ENCODE measurements around the gene SLC5A11. TPM values are rescaled to one million over a fixed set of nuclear protein-coding genes. Genes with fewer than 3 reads are reported as not detected.

Gene SLC5A11
- total RNA-seq, 3 donors from 2014 or later (not counting 1 experiment from before 2014, with no cell fraction given), result 0.20 to 0.40 TPM; not detected in 1

DNA sequence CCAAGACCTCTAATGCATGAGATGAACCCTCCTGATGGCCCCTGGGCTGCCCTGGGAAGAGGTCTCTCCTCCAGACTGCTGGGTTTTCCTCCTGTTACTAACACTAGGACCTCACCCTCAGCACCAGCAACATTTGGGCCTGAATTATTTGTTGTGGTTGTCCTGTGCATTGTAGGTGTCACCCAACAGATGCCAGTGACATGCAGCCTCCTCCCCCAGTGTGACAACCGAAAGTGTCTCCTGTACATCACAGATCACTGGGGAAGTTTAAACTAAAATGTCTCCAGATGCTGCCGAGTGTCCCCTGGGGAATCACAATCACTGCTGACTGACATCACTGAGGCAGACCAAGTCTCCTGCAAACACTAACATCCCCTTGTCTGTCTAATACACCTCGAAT, 74.8 kb downstream of the SLC5A11 start:
- Mint-ChIP-seq H3K36me3 (no peaks in the 10 kb centered on the region), H3K9me3 (no peaks in the 10 kb centered on the region), H3K27ac (peak overlapping the region; percentile 76 to 86), H3K27me3 (ENCODE audit: low read depth in 2 of 2) (no peaks in the 10 kb centered on the region), H3K4me3 (peak overlapping the region; percentile 41), H3K4me1 (peaks cover 20 to 48% of the 10 kb centered on the region in 2 donors)
- H3K27me3 ChIP-seq (ENCODE audit: control insufficient read depth, insufficient read depth, low read length), result no peaks in the 10 kb centered on the region
- WGBS (ENCODE audit: insufficient coverage), result 69% methylated on average over 3 of the region's 3 CpGs
- TF ChIP-seq CTCF (IDR thresholded peaks at IDR 0.05), result no peak
- peak; percentile 51 to 62 (median 54) for ATAC-seq
- no peak overlapping the region for H3K4me3 ChIP-seq (ENCODE audit: low read length)
- H3K9me3 ChIP-seq (ENCODE audit: control insufficient read depth, insufficient read depth, low read length), result no peaks in the 10 kb centered on the region
- peaks cover 20% of the 10 kb centered on the region for H3K4me1 ChIP-seq (ENCODE audit: control insufficient read depth, insufficient read depth, low read length)
- intact Hi-C loops (cut with micrococcal nuclease), result no loop called here
- H3K36me3 ChIP-seq (ENCODE audit: control insufficient read depth, insufficient read depth, low read length), result peaks cover 21% of the 10 kb centered on the region
- peak overlapping the region; percentile 39 for H3K27ac ChIP-seq (ENCODE audit: low read length)
- DNase-seq, result no peak

GRCh38 chr16:24921229-24921628, 75.5 kb downstream of the SLC5A11 start:
- intact Hi-C loops (cut with micrococcal nuclease), result no loop called here
- ATAC-seq (peak; percentile 80 to 92 (median 85)), DNase-seq (peak in 1 of 2 donors; percentile 40)
- Mint-ChIP-seq H3K4me1 (peaks cover 20 to 48% of the 10 kb centered on the region in 2 donors), H3K27me3 (ENCODE audit: low read depth in 2 of 2) (no peaks in the 10 kb centered on the region), H3K4me3 (peak overlapping the region; percentile 41), H3K9me3 (no peaks in the 10 kb centered on the region), H3K27ac (peak overlapping the region; percentile 76 to 86), H3K36me3 (no peaks in the 10 kb centered on the region)
- TF ChIP-seq CTCF (IDR thresholded peaks at IDR 0.05), result no peak
- 49% methylated on average over 8 of the region's 8 CpGs for WGBS (ENCODE audit: insufficient coverage)
- Histone ChIP-seq H3K27ac (ENCODE audit: low read length) (peak overlapping the region; percentile 39), H3K9me3 (ENCODE audit: control insufficient read depth, insufficient read depth, low read length) (no peaks in the 10 kb centered on the region), H3K36me3 (ENCODE audit: control insufficient read depth, insufficient read depth, low read length) (peaks cover 21% of the 10 kb centered on the region), H3K4me3 (ENCODE audit: low read length) (no peak overlapping the region), H3K4me1 (ENCODE audit: control insufficient read depth, insufficient read depth, low read length) (peaks cover 20% of the 10 kb centered on the region), H3K27me3 (ENCODE audit: control insufficient read depth, insufficient read depth, low read length) (no peaks in the 10 kb centered on the region)

- no peak overlapping the region for H3K27ac Mint-ChIP-seq
- Histone ChIP-seq H3K27ac (ENCODE audit: low read length) (no peak overlapping the region), H3K4me1 (ENCODE audit: control insufficient read depth, insufficient read depth, low read length) (peaks cover 16% of the 10 kb centered on the region), H3K9me3 (ENCODE audit: control insufficient read depth, insufficient read depth, low read length) (no peaks in the 10 kb centered on the region), H3K4me3 (ENCODE audit: low read length) (no peak overlapping the region), H3K36me3 (ENCODE audit: control insufficient read depth, insufficient read depth, low read length) (peaks cover 30% of the 10 kb centered on the region), H3K27me3 (ENCODE audit: control insufficient read depth, insufficient read depth, low read length) (no peaks in the 10 kb centered on the region)
- intact Hi-C loops (cut with micrococcal nuclease), result no loop called here
- peaks cover 20 to 30% of the 10 kb centered on the region in 2 donors for H3K4me1 Mint-ChIP-seq
- ATAC-seq (no peak), DNase-seq (no peak)
- no peaks in the 10 kb centered on the region for H3K9me3 Mint-ChIP-seq
- WGBS (ENCODE audit: insufficient coverage), result 95% methylated on average over 2 of the region's 2 CpGs
- no peaks in the 10 kb centered on the region for H3K27me3 Mint-ChIP-seq (ENCODE audit: low read depth in 2 of 2)
- no peak overlapping the region for H3K4me3 Mint-ChIP-seq
- TF ChIP-seq CTCF (IDR thresholded peaks at IDR 0.05), result no peak
- peaks cover 3% of the 10 kb centered on the region for H3K36me3 Mint-ChIP-seq
These were observed 79.4 kb downstream of the SLC5A11 start for GRCh38 chr16:24925163-24925562.

DNA sequence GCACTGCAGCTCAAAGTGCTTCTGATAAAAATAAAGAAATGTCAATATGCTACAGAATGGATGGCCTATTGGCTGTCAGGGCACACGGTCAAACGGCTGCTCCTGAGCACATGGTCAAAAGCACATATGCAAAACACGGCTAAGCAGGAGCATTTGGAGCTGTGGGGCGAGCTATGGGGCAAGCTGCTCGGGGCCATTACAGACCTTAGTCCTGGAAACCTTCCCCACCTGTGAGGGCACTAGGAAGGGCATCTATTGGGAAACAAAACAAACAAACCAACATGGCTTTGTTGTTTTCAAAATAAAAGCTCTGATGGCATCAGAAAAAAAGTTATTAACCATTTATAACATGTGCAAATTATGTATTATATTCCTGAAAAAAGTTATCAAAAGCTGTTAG, 83.6 kb downstream of the SLC5A11 start:
- Histone ChIP-seq H3K4me1 (ENCODE audit: control insufficient read depth, insufficient read depth, low read length) (no peaks in the 10 kb centered on the region), H3K36me3 (ENCODE audit: control insufficient read depth, insufficient read depth, low read length) (peaks cover 57% of the 10 kb centered on the region), H3K27me3 (ENCODE audit: control insufficient read depth, insufficient read depth, low read length) (no peaks in the 10 kb centered on the region), H3K4me3 (ENCODE audit: low read length) (no peak overlapping the region), H3K27ac (ENCODE audit: low read length) (no peak overlapping the region), H3K9me3 (ENCODE audit: control insufficient read depth, insufficient read depth, low read length) (no peaks in the 10 kb centered on the region)
- Mint-ChIP-seq H3K27me3 (ENCODE audit: low read depth in 2 of 2) (no peaks in the 10 kb centered on the region), H3K36me3 (peaks cover 8% of the 10 kb centered on the region), H3K4me3 (no peak overlapping the region), H3K27ac (no peak overlapping the region), H3K4me1 (no peaks in the 10 kb centered on the region), H3K9me3 (no peaks in the 10 kb centered on the region)
- TF ChIP-seq CTCF (IDR thresholded peaks at IDR 0.05), result no peak
- no peak for ATAC-seq
- 97% methylated on average over 5 of the region's 5 CpGs for WGBS (ENCODE audit: insufficient coverage)
- DNase-seq, result no peak
- intact Hi-C loops (cut with micrococcal nuclease), result no loop called here

All from natural killer cell (primary cell).